Lower leg skin (tissue), 3 donors: ENCODE data around the gene ABITRAM.

Experiments used
- CTCF ChIP-seq, 3 donors: fragments of 450-650 bp; IDR thresholded peaks; one replicate each; pipeline ENCODE4 v1.5.1; 2016; ENCODE audit warnings: antibody characterized with exemption in 3 of 3, mild to moderate bottlenecking in 3 of 3, moderate library complexity in 2 of 3
- POLR2A ChIP-seq, 2 donors: fragments of 450-650 bp; IDR thresholded peaks; one replicate each; pipeline ENCODE4 v1.6.1; 2016 to 2017; ENCODE audit warnings: antibody characterized with exemption in 2 of 2, mild to moderate bottlenecking in 1 of 2, moderate library complexity in 1 of 2

DNA sequence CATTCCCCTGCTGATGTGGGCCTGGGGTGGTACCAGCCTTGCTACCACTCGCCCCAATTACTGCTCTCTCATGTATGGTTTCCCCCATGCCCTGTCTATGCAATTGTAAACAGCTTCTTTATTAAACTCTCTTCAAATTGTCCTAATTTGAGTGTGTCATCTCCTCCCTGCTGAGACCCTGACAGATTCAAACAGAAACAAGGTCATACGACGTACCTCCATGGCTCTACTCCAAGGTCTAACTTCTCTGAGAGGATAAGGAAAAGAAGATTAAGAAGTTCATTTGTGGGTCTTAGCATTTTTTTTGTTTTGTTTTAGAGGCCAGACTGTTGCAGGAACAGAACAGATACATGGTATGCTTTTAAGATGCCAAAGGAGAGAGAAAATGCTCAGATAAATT is 38.0 kb downstream of the ABITRAM start:
- TF ChIP-seq CTCF (IDR thresholded peaks at IDR 0.05) (no peak), POLR2A (IDR thresholded peaks at IDR 0.05) (no peak)
